HG02981 (cell line): ENCODE data around the gene LARP1.

Experiments
- ATAC-seq: cut with Tn5 transposase; IDR thresholded peaks from one replicate; pipeline ENCODE4 v1.9.1; 2021; ENCODE audit warnings: mild to moderate bottlenecking, moderate library complexity; ENCODE audit not compliant: unreplicated experiment

LARP1 gene

DNA sequence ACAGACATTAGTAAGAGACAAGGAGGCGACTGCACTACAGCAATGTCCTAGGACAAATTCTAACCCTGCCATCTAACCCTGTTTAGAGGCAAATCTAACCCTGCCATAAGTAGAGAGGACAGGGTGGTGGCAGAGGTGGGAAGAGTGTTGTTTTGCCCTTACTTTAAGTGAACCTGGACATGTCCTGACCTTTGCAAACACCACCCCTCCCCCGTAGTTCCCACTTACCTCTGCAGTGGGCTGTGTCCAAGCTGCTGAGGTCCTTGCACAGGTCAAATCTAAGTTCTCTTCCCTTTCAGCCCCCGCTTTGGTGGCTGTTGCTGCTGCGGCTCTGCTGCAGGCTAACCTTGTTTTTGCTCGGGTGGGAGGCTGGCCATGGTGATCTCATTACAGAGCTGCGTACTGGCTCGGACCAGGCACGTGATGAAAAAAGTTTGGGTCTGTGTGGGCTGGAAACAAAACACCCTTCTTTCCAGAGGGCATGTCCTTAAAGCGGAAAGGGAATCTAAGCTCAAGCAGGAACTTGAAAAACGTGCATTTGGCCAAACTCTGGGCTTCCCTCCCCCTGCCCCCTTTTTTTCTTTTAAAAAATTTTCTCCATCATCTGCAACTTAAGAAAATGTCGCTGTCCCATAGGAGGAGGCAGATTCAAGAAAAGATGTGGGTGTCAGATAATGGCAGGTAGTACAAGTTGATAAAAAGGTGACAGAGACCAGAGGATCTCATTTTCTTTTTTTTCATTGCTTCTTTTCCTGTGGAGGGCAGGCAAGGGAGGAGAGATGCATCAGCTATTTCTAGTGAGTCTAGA, 95.3 kb downstream of the LARP1 start, which contains the start of gene FAXDC2:
TSS of gene FAXDC2 (minus strand) at position 349 of the 808 bp plus-strand sequence. CDS start 12,425 bp downstream, outside the sequence.
- ATAC-seq = no peak

DNA sequence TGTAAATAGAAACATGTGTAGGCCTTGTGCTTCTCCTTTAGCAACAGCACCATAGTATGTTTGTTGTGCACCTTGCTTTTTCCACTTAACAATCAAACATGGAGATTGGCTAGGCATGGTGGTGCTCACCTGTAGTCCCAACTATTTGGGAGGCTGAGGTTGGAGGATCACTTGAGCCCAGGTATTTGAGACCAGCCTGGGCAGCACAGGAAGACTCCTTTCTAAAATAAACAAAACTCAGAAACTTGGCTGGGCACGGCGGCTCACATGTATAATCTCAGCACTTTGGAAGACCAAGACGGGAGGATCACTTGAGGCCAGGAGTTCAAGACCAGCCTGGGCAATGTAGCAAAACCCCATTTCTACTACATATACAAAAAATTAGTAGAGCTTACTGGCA, 96.2 kb downstream of the LARP1 start:
- ATAC-seq = no peak

DNA sequence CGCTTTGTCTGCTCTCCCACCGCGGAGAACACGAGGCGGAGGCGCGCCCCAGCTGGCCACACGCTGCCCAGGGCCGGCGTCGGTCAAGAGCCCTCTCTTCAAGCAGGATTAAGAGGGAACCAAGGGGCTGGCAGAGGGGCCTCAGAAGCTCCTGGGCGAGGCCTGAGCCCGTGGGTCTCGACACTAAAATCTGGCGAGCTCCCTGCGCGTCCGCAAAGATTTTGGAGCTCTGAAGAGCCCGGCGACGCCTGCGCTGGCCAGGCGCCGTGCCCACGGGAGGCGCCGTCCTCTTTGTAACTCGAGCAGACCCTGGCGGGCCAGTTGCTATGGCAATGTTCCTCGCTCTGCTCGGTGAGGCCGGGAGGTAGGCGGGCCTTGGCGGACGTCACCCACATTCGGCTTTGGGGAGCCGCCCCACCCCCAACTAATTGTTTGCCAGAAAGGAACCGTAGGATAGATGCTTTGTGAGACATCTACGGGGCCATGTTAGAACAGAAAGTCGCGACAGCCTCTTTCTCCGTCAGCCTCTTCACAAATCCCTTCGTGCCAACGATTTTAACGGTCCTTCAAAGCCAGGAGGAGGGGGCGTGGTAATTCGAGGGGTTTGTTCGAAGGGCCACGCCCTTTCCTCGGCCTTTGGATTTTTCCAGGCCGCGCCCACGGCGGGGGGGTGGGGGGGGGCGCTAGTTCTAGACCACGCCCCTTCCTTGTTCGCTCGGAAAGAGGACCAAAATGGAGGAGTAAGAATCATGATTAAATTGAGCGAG, 102.5 kb downstream of the LARP1 start:
- ATAC-seq = peak; percentile 58

DNA sequence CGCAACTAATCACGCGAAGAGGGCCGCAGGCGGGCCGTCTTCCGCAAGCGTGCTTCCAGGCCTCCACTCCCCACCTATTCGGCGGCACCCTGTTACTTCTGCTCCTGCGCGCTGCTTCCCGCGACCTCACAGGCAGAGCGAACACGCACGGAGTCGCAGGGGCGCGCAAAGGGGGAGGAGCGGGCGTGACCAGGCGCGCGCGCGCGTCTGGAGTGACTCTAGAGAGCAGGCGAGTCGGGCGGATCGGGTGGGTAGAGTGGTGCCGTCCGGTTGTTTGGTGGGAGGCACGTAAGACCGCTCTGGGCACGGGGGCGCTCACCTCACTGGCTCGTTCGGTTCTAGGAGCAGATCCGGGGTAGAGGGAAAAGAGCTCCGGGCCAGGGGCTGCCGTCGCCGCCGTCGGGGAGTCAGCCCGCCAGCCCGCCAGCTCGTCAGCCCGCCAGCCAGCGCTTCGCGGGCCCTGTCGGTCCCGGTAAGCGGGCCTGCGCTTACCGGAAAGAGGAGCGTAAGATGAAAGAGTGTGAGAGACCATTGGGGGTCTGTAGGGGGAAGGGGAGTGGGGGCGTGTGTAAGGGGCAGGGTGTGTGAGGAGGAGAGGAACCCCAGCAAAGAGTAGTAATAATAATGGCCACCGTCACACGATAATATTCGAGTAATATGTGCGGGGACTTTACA, 103.3 kb downstream of the LARP1 start, which contains the start of gene CNOT8:
TSS of gene CNOT8 (plus strand) at position 331 of the 675 bp plus-strand sequence. CDS start 4,652 bp downstream, outside the sequence.
- peak; percentile 75 for ATAC-seq

DNA sequence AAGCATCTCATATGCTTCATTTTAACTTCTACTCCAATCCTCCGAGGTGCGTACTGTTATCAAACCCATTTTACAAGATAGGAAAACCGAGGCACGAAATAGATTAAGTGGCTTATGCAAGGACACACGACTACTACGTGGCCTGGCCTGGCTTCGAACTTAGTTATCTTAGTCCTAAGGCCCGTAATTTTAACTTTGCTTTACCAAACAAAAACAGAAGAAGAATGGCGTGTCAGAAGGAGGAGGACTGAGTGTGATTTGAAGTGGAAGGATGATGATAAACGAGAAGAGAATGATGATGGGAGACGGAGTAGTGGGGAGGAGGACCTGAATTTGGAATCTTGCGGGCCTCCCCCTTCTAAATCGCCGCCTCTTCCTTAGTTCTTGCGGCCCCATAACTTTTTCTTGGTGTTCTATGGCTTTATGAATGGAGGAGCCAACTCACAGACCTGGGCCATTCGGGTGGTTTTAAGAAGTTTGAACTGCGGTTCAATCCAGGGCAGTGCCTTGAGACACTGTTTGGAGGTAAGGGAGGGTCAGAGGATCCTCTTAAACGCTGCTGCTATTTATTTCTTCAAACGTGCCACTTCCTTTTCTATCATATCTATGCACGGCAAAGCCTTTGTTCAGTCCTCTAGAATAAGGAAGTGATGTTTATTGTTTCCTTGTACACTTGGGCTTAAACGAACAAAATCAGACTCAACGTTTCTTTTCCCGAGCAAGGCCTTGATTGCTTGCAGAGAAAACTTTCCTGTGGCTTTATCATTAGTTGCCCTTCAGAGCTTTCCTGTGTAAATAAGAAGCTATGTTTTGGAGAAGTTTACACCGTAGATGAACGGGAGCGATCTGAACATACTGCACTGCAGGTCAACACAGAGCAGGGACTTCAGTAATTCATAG, 104.0 kb downstream of the LARP1 start:
- ATAC-seq = peak; percentile 14

DNA sequence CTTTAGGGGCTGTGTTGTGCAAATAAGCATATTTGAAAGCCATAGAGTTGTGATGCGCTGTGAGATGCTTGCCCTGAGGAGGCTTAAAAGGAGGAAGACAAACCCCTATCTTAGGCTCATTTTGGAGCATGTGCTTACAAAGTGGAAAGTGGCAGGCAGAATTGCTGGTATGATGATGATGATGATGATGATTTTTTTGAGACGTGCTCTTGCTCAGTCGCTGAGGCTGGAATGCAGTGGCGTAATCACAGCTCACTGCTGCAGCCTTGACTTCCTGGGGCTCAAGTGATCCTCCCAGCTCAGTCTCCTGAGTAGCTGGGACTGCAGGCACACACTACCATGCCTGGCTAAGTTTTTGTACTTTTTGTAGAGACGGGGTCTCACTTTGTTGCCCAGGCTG, 104.9 kb downstream of the LARP1 start:
- no peak for ATAC-seq

DNA sequence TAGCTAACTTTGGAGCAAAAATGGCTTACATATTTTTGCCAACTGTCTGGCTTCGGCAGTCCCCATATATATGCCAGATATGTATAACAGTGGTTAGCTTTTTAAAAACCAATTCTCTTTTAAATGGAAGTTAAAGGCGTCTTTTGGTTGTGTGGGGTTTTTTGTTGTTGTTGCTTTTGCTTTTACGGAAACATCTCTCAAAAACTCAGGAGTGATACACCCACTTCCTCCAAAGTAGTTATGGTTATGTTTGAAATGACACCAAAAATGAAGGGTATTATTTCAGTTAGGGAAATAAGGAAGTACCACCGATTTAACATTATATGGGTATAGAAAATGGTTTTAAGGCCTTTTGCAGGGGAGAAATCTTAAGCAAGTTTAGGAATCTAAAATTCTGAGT, 105.6 kb downstream of the LARP1 start:
- ATAC-seq = no peak

DNA sequence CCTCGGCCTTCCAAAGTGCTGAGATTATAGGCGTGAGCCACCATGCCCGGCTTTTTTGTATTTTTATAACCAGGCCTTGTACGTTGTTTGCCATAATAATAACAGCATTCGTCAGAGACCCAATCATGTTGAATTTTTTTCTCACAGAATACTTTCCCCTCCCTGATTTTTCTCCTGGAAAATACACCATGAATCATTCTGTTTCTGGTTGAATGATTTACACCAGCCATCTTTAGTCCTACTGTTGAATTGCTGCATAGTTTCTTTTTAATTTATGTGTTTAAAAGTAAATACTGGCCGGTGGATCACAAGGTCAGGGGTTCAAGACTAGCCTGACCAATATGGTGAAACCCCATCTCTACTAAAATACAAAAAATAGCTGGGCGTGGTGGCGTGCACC, 106.8 kb downstream of the LARP1 start:
- no peak for ATAC-seq

DNA sequence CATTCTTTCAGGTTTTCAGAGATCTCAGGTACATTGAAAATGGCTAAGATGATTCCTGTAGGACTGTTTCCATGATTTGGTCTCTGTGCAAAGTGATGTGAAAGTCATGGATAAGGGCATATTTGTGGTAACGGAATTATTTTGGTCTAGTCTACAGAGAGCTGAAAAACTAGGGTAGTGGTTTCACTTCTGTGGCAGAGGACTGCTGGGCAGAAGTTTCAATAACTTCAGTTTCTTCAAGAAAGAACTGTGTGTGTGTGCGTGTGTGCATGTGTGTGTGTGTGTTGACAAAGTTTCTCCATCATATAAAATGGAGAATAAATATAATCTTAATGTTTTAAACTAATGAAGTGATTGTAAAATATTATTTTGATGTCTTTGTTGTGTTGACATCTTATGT, 107.6 kb downstream of the LARP1 start:
- no peak for ATAC-seq

DNA sequence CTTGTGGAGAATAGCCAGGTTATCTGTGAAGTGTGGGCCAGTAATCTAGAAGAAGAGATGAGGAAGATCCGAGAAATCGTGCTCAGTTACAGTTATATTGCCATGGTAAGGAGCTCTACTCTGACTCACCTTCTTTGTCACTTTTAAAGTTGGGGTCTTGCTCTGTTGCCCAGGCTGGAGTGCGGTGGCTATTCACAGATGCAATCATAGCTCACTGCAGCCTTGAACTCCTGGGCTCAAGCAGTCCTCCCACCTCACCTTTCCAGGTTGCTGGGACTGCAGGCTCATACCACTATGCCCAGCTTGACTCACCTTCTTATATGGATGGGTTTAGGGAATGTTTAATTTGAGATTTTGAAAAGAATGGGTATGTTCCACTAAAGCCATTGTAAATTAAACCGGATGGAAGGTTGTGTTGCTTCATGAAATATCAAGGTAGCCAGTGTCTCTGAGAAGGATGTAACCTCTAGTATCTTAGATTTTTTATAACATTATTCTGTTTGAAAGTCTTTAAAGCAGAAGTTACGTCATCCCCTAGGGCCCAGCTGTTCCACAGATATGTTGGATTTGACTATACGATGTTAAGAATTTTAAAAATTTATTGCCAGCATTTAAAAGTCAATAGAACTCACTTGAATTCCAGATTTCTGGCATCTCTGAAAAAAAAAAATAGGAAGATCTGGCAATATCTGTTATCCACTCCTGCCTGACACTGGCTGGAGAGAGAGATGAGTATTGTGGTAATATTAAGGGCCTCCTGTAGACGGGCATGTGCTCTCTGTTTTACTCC, 108.3 kb downstream of the LARP1 start:
- no peak for ATAC-seq

DNA sequence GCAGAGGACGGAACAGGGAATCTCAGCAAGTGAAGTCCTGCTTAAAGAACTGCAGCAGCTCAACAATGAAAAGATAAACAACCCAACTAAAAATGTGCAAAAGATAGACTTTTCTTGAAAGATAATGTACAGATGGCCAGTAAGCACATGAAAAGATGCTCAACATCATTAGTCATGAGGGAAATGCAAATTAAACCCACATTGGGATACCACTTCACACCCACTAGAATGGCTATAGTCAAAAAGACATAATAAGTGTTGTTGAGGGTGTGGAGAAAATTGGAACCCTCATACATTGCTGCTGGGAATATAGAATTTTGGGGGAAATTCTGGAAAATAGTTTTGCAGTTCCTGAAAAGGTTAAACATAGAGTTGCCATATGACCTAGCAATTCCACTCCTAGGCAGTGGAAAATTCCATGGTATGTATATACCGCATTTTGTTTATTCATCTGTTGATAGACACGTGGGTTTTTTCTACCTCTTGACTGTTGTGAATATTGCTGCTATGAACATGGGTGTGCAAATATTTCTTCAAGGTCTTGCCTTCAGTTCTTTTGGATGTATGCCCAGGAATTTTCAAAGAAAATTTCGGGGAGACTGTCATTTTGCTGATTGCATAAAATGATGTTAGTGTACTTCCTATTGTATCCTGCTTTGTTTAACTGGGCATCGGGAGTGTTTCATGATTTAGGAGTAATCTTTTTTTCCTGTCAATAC, 110.4 kb downstream of the LARP1 start:
- no peak for ATAC-seq

DNA sequence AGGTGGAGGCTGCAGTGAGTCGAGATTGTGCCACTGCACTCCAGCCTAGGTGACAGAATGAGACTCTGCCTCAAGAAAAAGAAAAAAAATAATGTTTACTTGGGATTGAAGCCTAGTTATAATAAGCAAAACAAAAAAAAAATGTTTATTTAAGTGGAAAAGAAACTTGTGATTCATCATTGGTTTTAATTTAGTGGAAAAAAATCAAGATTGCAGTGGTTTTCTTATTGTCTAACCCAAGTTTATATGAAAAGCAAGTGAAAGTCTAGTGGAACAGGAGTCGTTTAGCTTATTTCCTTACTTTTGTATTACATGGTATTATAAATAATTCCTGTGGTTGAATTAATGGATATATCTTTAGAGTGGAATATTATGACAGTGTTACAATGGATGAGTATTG, 111.7 kb downstream of the LARP1 start:
- no peak for ATAC-seq
